ENCODE results near the gene TARBP1.

The TARBP1 gene

DNA sequence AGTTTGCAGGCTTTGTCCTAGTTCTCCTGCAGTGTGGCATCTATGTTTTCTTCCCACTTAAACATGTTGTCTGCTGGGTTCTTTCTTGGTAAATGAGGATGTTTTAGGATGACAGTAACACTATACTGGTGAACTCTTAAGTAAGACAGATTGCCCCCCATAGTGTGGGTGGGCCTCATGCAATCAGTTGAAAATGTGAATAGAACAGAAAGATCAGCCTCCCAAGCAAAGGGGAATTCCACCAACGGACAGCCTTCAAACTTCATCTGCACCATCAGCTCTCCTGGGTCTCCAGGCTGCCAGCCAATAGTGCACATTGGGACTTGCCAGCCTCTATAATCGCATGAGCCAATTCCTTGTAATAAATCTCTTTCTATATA, 10.7 kb upstream of the TARBP1 start:
- Histone ChIP-seq H3K4me1 (ENCODE audit: control insufficient read depth, low read depth, low read length) (peaks cover 8% of the 10 kb centered on the region), H3K9ac (ENCODE audit: low read length) (no peak overlapping the region), H3K4me3 (ENCODE audit: low read length) (no peak overlapping the region), H3K36me3 (ENCODE audit: control insufficient read depth, low read depth, low read length) (no peaks in the 10 kb centered on the region), H3K9me3 (ENCODE audit: control insufficient read depth, low read depth, low read length) (no peaks in the 10 kb centered on the region), H3K27me3 (ENCODE audit: control insufficient read depth, insufficient read depth, low read length) (no peaks in the 10 kb centered on the region), H3K27ac (ENCODE audit: low read length) (no peak overlapping the region)

DNA sequence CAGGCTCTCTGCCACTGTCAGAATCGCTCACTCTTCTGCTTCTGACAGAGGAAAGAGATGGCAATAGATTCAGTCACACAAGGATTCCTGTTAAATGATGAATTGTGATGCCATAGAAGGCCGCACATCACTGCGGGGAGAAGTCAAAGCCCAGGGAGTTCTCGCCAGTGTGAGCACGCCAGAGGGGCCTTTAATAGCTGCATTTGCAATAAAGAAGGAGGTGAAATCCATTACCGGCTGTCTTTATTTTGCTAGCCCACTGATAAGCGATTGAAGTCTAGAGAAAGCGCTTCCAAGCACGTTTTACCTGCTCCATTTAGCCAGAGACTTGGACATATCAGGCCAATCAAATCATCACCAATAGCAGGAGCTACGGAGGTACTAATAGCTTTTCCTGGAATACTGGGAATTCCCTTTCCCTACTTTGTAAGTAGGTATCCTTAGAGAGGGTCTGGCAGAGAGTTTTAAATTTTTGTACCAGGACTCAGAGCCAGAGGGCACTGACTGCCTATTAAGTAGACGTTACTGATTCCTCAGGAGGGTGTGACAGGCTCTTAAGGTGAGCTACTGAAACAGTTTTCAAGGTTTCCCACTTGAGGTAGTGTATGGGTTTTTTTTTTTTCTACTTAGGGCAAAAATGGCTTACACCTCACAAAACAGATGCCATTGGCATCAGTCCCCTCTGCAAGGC, 10.2 kb upstream of the TARBP1 start:
- Histone ChIP-seq H3K27ac (ENCODE audit: low read length) (no peak overlapping the region), H3K9ac (ENCODE audit: low read length) (no peak overlapping the region), H3K36me3 (ENCODE audit: control insufficient read depth, low read depth, low read length) (no peaks in the 10 kb centered on the region), H3K4me3 (ENCODE audit: low read length) (no peak overlapping the region), H3K9me3 (ENCODE audit: control insufficient read depth, low read depth, low read length) (no peaks in the 10 kb centered on the region), H3K4me1 (ENCODE audit: control insufficient read depth, low read depth, low read length) (peaks cover 8% of the 10 kb centered on the region), H3K27me3 (ENCODE audit: control insufficient read depth, insufficient read depth, low read length) (peaks cover 5% of the 10 kb centered on the region)

DNA sequence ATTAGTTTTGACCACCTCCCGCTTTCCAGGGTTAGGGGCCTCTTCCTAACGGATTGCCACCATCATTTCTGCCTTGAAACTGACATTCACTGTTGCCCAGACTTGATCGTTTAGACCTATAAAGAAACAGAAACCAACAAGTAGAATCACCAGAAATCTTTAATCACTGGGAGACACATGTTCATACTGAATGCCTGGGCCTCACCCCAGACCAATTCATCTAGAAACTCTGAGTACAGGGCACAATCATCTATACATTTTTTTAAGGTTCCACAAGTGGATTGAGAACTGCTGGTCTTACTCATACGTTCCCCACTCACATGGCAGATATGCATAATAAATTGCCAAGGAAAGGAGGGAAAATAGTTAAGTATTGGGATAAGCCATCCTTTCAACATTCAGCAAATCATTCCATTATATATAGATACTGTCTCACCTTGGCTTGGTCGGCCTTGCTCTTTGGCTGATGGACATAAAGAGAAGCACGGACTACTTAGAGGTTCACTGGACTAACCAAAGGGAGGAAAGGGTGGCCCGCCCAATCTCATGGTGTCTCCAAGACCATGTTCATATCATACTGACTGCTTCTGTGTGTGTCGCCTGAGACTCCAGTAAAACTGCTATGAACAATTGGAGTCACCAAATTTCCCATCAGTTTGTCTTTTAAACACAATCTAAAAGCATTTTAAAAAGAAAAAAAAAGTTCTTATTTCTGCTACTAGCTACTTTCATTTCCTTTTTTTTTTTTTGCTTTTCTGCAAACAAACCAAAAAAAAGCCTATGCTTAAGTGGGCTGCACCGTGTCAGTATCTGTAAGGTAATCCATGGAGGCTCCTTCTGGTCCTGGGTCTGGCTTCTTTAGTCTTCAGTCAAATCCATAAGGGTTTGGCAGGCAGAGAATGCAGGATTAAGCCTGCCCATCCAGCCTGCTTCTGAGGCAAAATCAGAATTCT, 9.4 kb upstream of the TARBP1 start:
- Histone ChIP-seq H3K9me3 (ENCODE audit: control insufficient read depth, low read depth, low read length) (no peaks in the 10 kb centered on the region), H3K27ac (ENCODE audit: low read length) (no peak overlapping the region), H3K36me3 (ENCODE audit: control insufficient read depth, low read depth, low read length) (no peaks in the 10 kb centered on the region), H3K9ac (ENCODE audit: low read length) (no peak overlapping the region), H3K4me1 (ENCODE audit: control insufficient read depth, low read depth, low read length) (peaks cover 8% of the 10 kb centered on the region), H3K27me3 (ENCODE audit: control insufficient read depth, insufficient read depth, low read length) (peaks cover 13% of the 10 kb centered on the region), H3K4me3 (ENCODE audit: low read length) (no peak overlapping the region)

GRCh38 chr1:234486858-234487840, 8.2 kb upstream of the TARBP1 start:
- Histone ChIP-seq H3K9me3 (ENCODE audit: control insufficient read depth, low read depth, low read length) (no peaks in the 10 kb centered on the region), H3K27ac (ENCODE audit: low read length) (no peak overlapping the region), H3K27me3 (ENCODE audit: control insufficient read depth, insufficient read depth, low read length) (peaks cover 25% of the 10 kb centered on the region)

DNA sequence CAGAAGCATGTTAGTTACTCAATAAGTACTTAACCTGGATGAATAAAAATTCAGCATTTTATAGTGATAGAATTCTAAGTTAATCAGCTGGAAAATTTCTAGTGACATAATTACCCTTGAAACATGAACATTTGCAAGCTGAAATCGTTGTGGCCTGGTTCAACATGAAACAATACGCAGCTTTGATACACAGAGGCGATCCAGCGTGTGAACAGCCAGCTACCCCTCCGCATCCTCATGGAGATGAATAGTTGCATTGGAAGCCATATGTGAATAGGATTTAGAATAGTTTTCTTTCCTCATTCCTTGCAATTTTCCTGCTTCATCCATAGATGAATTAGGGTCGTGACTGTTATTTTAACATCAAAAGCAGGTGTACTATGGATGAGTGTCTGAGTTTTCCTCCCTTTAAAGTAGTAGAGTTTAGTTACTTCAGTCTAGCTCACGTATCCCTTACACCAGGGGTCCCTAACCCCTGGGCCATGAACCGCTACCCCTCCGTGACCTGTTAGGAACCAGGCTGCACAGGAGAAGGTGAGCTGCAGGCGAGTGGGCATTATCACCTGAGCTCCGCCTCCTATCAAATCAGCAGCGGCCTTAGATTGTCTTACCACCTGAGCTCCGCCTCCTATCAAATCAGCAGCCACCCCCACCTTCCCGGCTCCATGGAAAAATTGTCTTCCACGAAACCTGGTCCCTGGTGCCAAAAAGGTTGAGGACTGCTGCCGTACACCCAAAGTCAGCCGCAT, 6.2 kb upstream of the TARBP1 start:
- Histone ChIP-seq H3K4me1 (ENCODE audit: control insufficient read depth, low read depth, low read length) (no peaks in the 10 kb centered on the region), H3K27ac (ENCODE audit: low read length) (no peak overlapping the region), H3K36me3 (ENCODE audit: control insufficient read depth, low read depth, low read length) (no peaks in the 10 kb centered on the region), H3K9me3 (ENCODE audit: control insufficient read depth, low read depth, low read length) (no peaks in the 10 kb centered on the region), H3K4me3 (ENCODE audit: low read length) (no peak overlapping the region), H3K27me3 (ENCODE audit: control insufficient read depth, insufficient read depth, low read length) (peaks cover 30% of the 10 kb centered on the region), H3K9ac (ENCODE audit: low read length) (no peak overlapping the region)

More at GRCh38 chr1:234486858-234487840, 8.2 kb upstream of the TARBP1 start:
- no peak overlapping the region for H3K4me3 ChIP-seq (ENCODE audit: low read length)
- peaks cover 8% of the 10 kb centered on the region for H3K4me1 ChIP-seq (ENCODE audit: control insufficient read depth, low read depth, low read length)
- no peak overlapping the region for H3K9ac ChIP-seq (ENCODE audit: low read length)
- no peaks in the 10 kb centered on the region for H3K36me3 ChIP-seq (ENCODE audit: control insufficient read depth, low read depth, low read length)

DNA sequence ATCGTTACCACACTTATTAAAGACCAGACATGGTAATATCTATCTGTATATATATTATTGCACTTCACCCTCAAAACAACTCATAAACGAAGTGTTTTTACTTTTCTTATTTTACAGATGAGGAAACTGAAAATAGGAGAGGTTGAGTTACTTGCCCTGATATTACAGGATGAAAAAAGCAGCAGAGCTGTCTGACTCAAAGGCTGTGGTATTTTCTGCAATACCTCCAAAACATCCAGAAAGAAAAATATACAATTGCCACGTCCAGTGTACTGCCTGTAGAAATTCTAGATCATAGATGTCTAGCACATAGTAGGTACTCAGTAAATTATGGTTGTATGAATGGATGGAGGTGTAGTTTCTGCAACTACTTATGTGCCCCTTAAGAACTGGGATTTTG, 5.2 kb upstream of the TARBP1 start:
- no peaks in the 10 kb centered on the region for H3K4me1 ChIP-seq (ENCODE audit: control insufficient read depth, low read depth, low read length)
- no peak overlapping the region for H3K9ac ChIP-seq (ENCODE audit: low read length)
- H3K4me3 ChIP-seq (ENCODE audit: low read length), result no peak overlapping the region
- H3K9me3 ChIP-seq (ENCODE audit: control insufficient read depth, low read depth, low read length), result no peaks in the 10 kb centered on the region
- no peaks in the 10 kb centered on the region for H3K36me3 ChIP-seq (ENCODE audit: control insufficient read depth, low read depth, low read length)
- peaks cover 35% of the 10 kb centered on the region for H3K27me3 ChIP-seq (ENCODE audit: control insufficient read depth, insufficient read depth, low read length)
- no peak overlapping the region for H3K27ac ChIP-seq (ENCODE audit: low read length)

GRCh38 chr1:234481771-234482170, 2.8 kb upstream of the TARBP1 start:
- Histone ChIP-seq H3K4me1 (ENCODE audit: control insufficient read depth, low read depth, low read length) (peaks cover 3% of the 10 kb centered on the region), H3K27me3 (ENCODE audit: control insufficient read depth, insufficient read depth, low read length) (peaks cover 39% of the 10 kb centered on the region), H3K27ac (ENCODE audit: low read length) (no peak overlapping the region), H3K36me3 (ENCODE audit: control insufficient read depth, low read depth, low read length) (no peaks in the 10 kb centered on the region), H3K4me3 (ENCODE audit: low read length) (no peak overlapping the region), H3K9ac (ENCODE audit: low read length) (no peak overlapping the region), H3K9me3 (ENCODE audit: control insufficient read depth, low read depth, low read length) (no peaks in the 10 kb centered on the region)

GRCh38 chr1:234479866-234480265, 887 bp upstream of the TARBP1 start:
- Histone ChIP-seq H3K4me1 (ENCODE audit: control insufficient read depth, low read depth, low read length) (peaks cover 15% of the 10 kb centered on the region), H3K27ac (ENCODE audit: low read length) (no peak overlapping the region), H3K9me3 (ENCODE audit: control insufficient read depth, low read depth, low read length) (no peaks in the 10 kb centered on the region), H3K4me3 (ENCODE audit: low read length) (no peak overlapping the region), H3K27me3 (ENCODE audit: control insufficient read depth, insufficient read depth, low read length) (peaks cover 39% of the 10 kb centered on the region), H3K36me3 (ENCODE audit: control insufficient read depth, low read depth, low read length) (no peaks in the 10 kb centered on the region), H3K9ac (ENCODE audit: low read length) (no peak overlapping the region)

- Histone ChIP-seq H3K9me3 (ENCODE audit: control insufficient read depth, low read depth, low read length) (no peaks in the 10 kb centered on the region), H3K27me3 (ENCODE audit: control insufficient read depth, insufficient read depth, low read length) (peaks cover 35% of the 10 kb centered on the region), H3K4me3 (ENCODE audit: low read length) (peak overlapping the region; percentile 68), H3K27ac (ENCODE audit: low read length) (no peak overlapping the region), H3K36me3 (ENCODE audit: control insufficient read depth, low read depth, low read length) (no peaks in the 10 kb centered on the region), H3K9ac (ENCODE audit: low read length) (peak overlapping the region; percentile 69), H3K4me1 (ENCODE audit: control insufficient read depth, low read depth, low read length) (peaks cover 15% of the 10 kb centered on the region)
Observed at GRCh38 chr1:234479310-234479559, 256 bp upstream of the TARBP1 start.

GRCh38 chr1:234478152-234478480, 863 bp downstream of the TARBP1 start:
- Histone ChIP-seq H3K36me3 (ENCODE audit: control insufficient read depth, low read depth, low read length) (no peaks in the 10 kb centered on the region), H3K27ac (ENCODE audit: low read length) (no peak overlapping the region), H3K4me3 (ENCODE audit: low read length) (peak overlapping the region; percentile 73), H3K4me1 (ENCODE audit: control insufficient read depth, low read depth, low read length) (peaks cover 15% of the 10 kb centered on the region), H3K27me3 (ENCODE audit: control insufficient read depth, insufficient read depth, low read length) (peaks cover 24% of the 10 kb centered on the region), H3K9me3 (ENCODE audit: control insufficient read depth, low read depth, low read length) (no peaks in the 10 kb centered on the region), H3K9ac (ENCODE audit: low read length) (peak overlapping the region; percentile 16)
